Suprapubic skin (tissue), 4 donors: ENCODE data around the gene PRDM1. TPM values are rescaled to one million over a fixed set of nuclear protein-coding genes. Genes with fewer than 3 reads are reported as not detected.

ENCODE experiments used
- DNase-seq, 2 donors: peaks; one replicate each; pipeline ENCODE4 v3.0.0-alpha.2; 2019; ENCODE audit warnings: low spot score in 2 of 2
- H3K27ac ChIP-seq: fragments of 200-600 bp; sonication (generic); one replicate; pipeline ENCODE4 v1.5.1; 2019
- H3K27me3 ChIP-seq: fragments of 200-600 bp; sonication (generic); one replicate; pipeline ENCODE4 v1.5.1; 2019
- H3K36me3 ChIP-seq: fragments of 200-600 bp; sonication (generic); one replicate; pipeline ENCODE4 v1.5.1; 2019
- H3K4me1 ChIP-seq: fragments of 200-600 bp; sonication (generic); one replicate; pipeline ENCODE4 v1.5.1; 2019
- H3K4me3 ChIP-seq: fragments of 200-600 bp; sonication (generic); one replicate; pipeline ENCODE4 v1.5.1; 2019; ENCODE audit warnings: mild to moderate bottlenecking
- H3K9me3 ChIP-seq: fragments of 200-600 bp; sonication (generic); one replicate; pipeline ENCODE4 v1.5.1; 2019
- EP300 ChIP-seq: sonication (generic); formaldehyde crosslinking; IDR thresholded peaks from one replicate; pipeline ENCODE4 v1.6.1; 2017; ENCODE audit warnings: antibody characterized with exemption
- POLR2A ChIP-seq, 2 donors: fragments of 450-650 bp; IDR thresholded peaks; one replicate each; pipeline ENCODE4 v1.6.1; 2017; ENCODE audit warnings: antibody characterized with exemption in 2 of 2, mild to moderate bottlenecking in 2 of 2, moderate library complexity in 2 of 2
- POLR2AphosphoS5 ChIP-seq, 3 donors: sonication (generic); formaldehyde crosslinking; IDR thresholded peaks; one replicate each; pipeline ENCODE4 v1.6.1; 2017; ENCODE audit warnings: antibody characterized with exemption in 3 of 3
- WGBS: methylation state at CpG from one replicate; pipeline ENCODE4 v1.1.5; 2018; 5-methylcytosine and 5-hydroxymethylcytosine counted together
- total RNA-seq, 4 donors: library from RNA; depleted of rRNA; stranded (reverse); fragments of >200 nt; gene quantifications; one replicate each; pipeline ENCODE4 v1.1.0, GENCODE V29; 2016
- TF ChIP-seq, protein P1 (sequence below), 2 donors: fragments of 200-600 bp in 1 of 2; fragments of 450-650 bp in 1 of 2; sonication (generic) in 1 of 2; IDR thresholded peaks; one replicate each; pipeline ENCODE4 v1.5.1; 2016 to 2019; ENCODE audit warnings: antibody characterized with exemption in 2 of 2, mild to moderate bottlenecking in 1 of 2, moderate library complexity in 1 of 2

The PRDM1 gene
- total RNA-seq, 4 donors from 2014 or later = 10.9 to 47.7 (median 27.8) TPM

DNA sequence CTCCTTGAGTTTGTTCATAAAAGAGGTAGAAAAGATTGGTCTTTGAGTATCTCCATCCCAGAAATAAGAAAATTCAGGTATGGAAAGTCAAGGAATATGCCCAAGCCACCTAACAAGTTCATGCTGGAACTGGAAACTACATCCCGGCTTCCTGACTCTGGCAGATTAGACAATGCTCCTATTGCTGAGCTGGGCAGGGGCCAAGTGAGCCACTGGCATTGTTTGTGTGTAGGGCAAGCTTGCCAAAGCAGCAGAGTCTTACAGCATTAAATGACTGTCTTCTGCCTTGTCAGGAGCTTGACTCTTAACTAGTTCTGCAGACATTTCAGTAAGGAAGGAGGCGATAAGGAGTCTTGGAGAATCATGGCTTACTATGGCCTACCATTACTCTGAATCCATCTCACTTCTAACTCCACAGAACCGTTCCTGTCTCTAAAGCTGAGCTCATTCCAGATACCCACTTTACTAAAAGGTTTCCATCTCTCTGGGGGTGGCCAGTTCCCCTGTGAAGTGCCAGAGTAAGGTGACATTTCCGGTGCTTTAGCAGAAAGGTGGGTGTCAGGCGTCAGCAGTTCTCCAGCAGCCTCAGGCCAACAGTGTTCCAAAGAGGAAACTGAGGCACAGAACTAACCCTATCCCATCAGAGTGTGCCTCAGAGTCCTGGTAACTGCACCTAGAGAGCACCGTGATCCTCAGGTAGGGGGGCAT is 30.1 kb downstream of the PRDM1 start:
- no peak for DNase-seq
- Histone ChIP-seq H3K36me3 (no peaks in the 10 kb centered on the region), H3K27ac (peak overlapping the region; percentile 52), H3K4me1 (peaks cover 11% of the 10 kb centered on the region), H3K4me3 (no peak overlapping the region), H3K27me3 (no peaks in the 10 kb centered on the region), H3K9me3 (no peaks in the 10 kb centered on the region)
- WGBS = 68% methylated on average over 6 of the region's 6 CpGs
- TF ChIP-seq POLR2AphosphoS5 (IDR thresholded peaks at IDR 0.05) = no peak
- TF ChIP-seq, protein P1, sequence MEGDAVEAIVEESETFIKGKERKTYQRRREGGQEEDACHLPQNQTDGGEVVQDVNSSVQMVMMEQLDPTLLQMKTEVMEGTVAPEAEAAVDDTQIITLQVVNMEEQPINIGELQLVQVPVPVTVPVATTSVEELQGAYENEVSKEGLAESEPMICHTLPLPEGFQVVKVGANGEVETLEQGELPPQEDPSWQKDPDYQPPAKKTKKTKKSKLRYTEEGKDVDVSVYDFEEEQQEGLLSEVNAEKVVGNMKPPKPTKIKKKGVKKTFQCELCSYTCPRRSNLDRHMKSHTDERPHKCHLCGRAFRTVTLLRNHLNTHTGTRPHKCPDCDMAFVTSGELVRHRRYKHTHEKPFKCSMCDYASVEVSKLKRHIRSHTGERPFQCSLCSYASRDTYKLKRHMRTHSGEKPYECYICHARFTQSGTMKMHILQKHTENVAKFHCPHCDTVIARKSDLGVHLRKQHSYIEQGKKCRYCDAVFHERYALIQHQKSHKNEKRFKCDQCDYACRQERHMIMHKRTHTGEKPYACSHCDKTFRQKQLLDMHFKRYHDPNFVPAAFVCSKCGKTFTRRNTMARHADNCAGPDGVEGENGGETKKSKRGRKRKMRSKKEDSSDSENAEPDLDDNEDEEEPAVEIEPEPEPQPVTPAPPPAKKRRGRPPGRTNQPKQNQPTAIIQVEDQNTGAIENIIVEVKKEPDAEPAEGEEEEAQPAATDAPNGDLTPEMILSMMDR (IDR thresholded peaks at IDR 0.05) = no peak
- no peak for TF ChIP-seq EP300
- TF ChIP-seq POLR2A (IDR thresholded peaks at IDR 0.05) = no peak

DNA sequence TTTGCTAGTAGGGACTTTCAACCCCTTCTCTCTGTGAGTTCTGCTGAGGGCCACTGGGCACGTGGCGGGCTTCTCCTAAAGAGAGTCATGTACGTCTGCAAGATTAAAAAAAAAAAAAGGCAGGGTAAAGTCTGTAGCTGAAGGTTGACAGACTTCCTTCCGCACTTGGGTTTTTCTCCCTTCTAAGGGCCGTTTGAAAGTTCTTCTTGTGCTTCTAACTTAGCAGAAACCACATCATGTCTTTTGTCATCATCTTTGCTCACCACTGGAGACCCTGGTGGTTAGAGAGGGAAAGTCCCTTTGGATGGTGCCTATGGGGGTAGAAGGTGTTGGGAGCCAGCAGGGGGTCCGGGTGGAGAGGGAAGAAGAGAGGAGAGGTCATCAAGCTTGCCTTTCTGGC is 31.4 kb downstream of the PRDM1 start:
- Histone ChIP-seq H3K4me3 (no peak overlapping the region), H3K9me3 (no peaks in the 10 kb centered on the region), H3K36me3 (no peaks in the 10 kb centered on the region), H3K27ac (no peak overlapping the region), H3K27me3 (no peaks in the 10 kb centered on the region), H3K4me1 (peaks cover 11% of the 10 kb centered on the region)
- no peak for DNase-seq
- whole genome bisulfite sequencing = 81% methylated on average over 6 of the region's 6 CpGs
- TF ChIP-seq POLR2AphosphoS5 (IDR thresholded peaks at IDR 0.05) (no peak), EP300 (no peak), POLR2A (IDR thresholded peaks at IDR 0.05) (no peak)
- TF ChIP-seq, protein P1 (IDR thresholded peaks at IDR 0.05) = no peak

DNA sequence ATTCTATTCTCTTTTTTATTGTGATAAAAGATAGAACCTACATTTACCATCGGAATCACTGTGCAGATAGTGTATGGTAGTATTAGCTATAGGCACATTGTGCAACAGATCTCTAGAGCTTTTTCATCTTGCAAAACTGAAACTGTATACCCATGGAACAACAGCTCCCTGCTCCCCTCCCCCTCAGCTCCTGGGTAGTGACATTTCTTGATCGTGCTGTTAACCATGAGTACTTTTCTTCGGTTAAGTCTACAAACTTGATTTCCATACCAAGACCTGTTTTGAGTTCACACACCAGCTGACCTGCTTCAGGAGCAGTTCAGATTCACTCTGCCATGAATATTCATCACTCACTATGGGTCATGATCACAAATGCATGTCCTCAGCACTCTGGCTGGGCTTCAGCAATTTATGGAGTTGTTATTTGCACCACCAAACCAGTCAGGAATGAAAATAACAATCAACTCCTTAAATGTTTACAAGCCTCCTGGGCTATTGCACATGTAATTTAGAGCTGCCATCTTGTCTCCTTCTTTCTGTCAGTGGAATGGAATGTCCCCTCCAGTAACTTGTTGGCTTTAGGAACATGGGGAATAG is 32.8 kb downstream of the PRDM1 start:
- H3K27ac ChIP-seq = peak overlapping the region; percentile 25
- no peak overlapping the region for H3K4me3 ChIP-seq
- TF ChIP-seq, protein P1 (IDR thresholded peaks at IDR 0.05) = no peak
- TF ChIP-seq POLR2A (IDR thresholded peaks at IDR 0.05) = no peak
- no peak for TF ChIP-seq EP300
- no peak for TF ChIP-seq POLR2AphosphoS5 (IDR thresholded peaks at IDR 0.05)
- 89% methylated on average over 3 of the region's 3 CpGs for WGBS
- no peaks in the 10 kb centered on the region for H3K9me3 ChIP-seq
- no peaks in the 10 kb centered on the region for H3K27me3 ChIP-seq
- H3K36me3 ChIP-seq = no peaks in the 10 kb centered on the region
- H3K4me1 ChIP-seq = peaks cover 11% of the 10 kb centered on the region
- no peak for DNase-seq

DNA sequence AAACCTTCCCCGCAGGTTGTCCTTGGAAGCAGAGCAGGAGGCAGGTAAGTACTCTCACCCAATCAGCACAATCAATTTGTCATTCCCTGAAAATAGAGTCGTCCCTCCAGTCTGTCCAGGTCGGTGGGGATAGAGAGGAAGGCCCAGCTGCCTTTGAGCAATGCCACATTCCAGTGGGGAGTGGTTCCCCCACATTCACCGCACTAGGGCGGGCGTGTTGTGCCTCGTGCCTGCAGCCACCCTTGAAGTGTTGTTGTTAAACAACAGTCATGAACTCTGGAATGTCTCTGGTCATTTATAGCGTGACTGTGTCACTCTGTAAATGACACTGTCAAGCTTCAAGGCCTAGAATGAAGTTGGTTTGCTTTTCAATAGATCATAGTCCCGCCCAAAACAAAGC is 33.4 kb downstream of the PRDM1 start:
- TF ChIP-seq, protein P1 (IDR thresholded peaks at IDR 0.05) = no peak
- TF ChIP-seq POLR2AphosphoS5 (IDR thresholded peaks at IDR 0.05) = peak in 2 of 3 donors; percentile 41 to 45
- Histone ChIP-seq H3K27me3 (no peaks in the 10 kb centered on the region), H3K36me3 (no peaks in the 10 kb centered on the region), H3K27ac (peak overlapping the region; percentile 63), H3K9me3 (no peaks in the 10 kb centered on the region), H3K4me1 (peaks cover 11% of the 10 kb centered on the region), H3K4me3 (no peak overlapping the region)
- no peak for DNase-seq
- 76% methylated on average over 9 of the region's 9 CpGs for WGBS

DNA sequence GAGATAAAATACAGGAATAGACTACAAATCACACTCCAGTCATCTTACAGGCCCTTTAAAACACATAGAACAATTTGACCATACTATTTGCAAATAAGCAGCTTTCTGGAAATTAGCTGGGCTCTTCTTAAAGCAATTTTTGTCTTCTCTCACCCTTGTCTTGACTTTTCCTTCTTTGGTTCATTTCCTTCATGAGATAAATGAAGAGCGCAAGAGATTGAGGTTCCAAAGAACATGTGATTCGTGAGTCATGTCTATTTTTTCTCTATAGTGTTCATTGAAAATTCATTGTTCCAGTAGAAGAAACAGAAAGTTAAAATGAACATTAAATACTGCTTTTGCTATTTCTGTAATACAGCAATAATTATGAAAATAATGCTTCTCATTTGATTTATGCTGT is 33.9 kb downstream of the PRDM1 start:
- DNase-seq = no peak
- no peaks in the 10 kb centered on the region for H3K9me3 ChIP-seq
- no peaks in the 10 kb centered on the region for H3K36me3 ChIP-seq
- H3K27me3 ChIP-seq = no peaks in the 10 kb centered on the region
- TF ChIP-seq, protein P1 (IDR thresholded peaks at IDR 0.05) = no peak
- TF ChIP-seq POLR2AphosphoS5 (IDR thresholded peaks at IDR 0.05) (no peak), POLR2A (IDR thresholded peaks at IDR 0.05) (no peak), EP300 (no peak)
- H3K4me3 ChIP-seq = no peak overlapping the region
- H3K27ac ChIP-seq = peak overlapping the region; percentile 63
- peaks cover 11% of the 10 kb centered on the region for H3K4me1 ChIP-seq
- 85% methylated on average over 2 of the region's 2 CpGs for WGBS
